ENCODE measurements around the gene FAM216B. TPM values are rescaled to one million over a fixed set of nuclear protein-coding genes. Genes with fewer than 3 reads are reported as not detected.
A peak's percentile ranks its signal among the peaks of the same experiment; 100 is the strongest.

Gene FAM216B
- total and polyA plus RNA-seq, 8 donors = 0.41 to 17.5 (median 9.3) TPM

DNA sequence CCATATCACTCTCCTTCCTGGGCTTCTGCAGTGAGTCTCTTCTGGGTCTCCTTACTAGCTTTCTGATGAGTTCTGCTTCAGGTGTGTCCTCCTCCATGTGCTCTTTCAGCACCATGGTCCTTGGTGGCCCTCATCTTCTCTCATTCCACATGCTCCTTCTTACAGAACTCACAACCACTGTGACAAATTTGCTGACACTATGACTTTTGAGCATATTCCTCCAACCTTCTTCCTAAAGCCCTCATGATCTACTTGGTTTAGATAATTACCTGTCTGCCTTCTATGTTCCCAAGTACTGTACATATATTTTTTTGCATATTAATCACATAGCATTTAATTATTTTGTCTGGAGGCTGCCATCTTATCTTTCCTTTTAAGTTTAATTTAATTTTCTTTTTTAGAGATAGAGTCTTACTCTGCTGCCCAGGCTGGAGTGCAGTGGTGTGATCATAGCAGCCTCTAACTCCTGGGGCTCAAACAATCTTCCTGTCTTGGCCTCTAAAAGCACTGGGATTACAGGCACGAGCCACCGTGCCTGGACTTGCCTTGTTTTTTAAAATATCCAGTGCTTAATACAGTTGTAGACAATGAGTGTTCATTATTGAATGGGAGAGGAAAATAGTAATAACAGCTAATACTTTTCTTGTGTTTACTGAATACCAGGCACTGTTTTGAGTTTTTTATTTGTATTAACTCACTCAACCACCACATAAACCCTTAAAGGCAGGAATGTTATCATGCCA lies 23.5 kb upstream of the FAM216B start:
- no peak overlapping the region for H3K27ac ChIP-seq
- peaks cover 0 to 3% of the 10 kb centered on the region in 2 donors for H3K4me1 ChIP-seq
- ATAC-seq = no peak
- no peaks in the 10 kb centered on the region for H3K27me3 ChIP-seq
- no peak for TF ChIP-seq CTCF (IDR thresholded peaks at IDR 0.05)
- no peak overlapping the region for H3K4me3 ChIP-seq
- intact Hi-C loops (cut with DNase I) = no loop called here
- H3K9me3 ChIP-seq = no peaks in the 10 kb centered on the region
- no peaks in the 10 kb centered on the region for H3K36me3 ChIP-seq
- no peak for DNase-seq

- Histone ChIP-seq H3K4me3 (no peak overlapping the region), H3K4me1 (peaks cover 0 to 1% of the 10 kb centered on the region in 2 donors), H3K9me3 (no peaks in the 10 kb centered on the region), H3K36me3 (no peaks in the 10 kb centered on the region), H3K27me3 (no peaks in the 10 kb centered on the region), H3K27ac (no peak overlapping the region)
- DNase-seq (no peak), ATAC-seq (no peak)
- no peak for TF ChIP-seq CTCF (IDR thresholded peaks at IDR 0.05)
- intact Hi-C loops (cut with DNase I) = no loop called here
These were observed 22.9 kb upstream of the FAM216B start for GRCh38 chr13:42758515-42758914.

DNA sequence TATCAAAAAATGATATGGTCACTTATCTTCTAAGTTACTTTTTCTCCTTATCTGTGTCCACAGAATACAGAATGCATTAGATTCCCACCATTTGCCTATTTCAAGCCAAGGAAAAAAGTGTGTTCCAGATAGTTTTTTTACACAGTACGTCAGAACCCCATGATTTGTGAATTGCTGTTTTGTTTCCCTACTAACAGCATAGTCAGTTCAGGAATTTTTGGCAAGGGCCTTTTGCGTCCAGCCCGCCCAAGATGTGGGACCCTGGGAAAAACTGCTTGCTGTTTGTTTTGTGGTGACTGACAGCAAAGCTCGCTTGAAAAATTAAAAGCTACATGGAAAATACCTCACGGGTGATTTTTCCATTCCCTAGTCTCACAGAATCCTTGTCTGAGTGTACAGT lies 20.4 kb upstream of the FAM216B start:
- H3K4me1 ChIP-seq = no peaks in the 10 kb centered on the region
- intact Hi-C loops (cut with DNase I) = no loop called here
- TF ChIP-seq CTCF (IDR thresholded peaks at IDR 0.05) = no peak
- no peaks in the 10 kb centered on the region for H3K9me3 ChIP-seq
- H3K36me3 ChIP-seq = no peaks in the 10 kb centered on the region
- DNase-seq (peak in 1 of 4 donors; percentile 73), ATAC-seq (peak; percentile 50)
- no peak overlapping the region for H3K4me3 ChIP-seq
- peak overlapping the region in 1 of 2 donors; percentile 37 for H3K27ac ChIP-seq
- no peaks in the 10 kb centered on the region for H3K27me3 ChIP-seq

DNA sequence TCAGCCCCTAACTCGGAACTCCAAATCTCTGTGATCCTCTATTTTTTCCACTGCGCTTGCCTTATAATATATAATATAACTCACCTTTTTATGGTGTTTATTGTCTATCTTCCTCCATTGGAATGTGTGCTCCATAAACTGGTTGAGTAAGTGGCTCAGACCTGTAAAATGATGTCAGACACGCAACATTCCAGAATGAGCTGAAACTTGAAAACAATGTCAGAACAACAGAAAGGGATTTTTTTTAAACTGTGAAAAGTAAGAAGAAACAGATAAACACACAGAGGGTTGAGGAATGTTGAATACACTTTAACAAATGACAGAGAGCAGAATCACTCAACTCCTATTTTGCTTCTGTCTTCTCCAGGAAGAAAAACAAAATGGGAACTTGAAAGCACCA lies 19.1 kb upstream of the FAM216B start:
- H3K4me3 ChIP-seq = no peak overlapping the region
- no peaks in the 10 kb centered on the region for H3K9me3 ChIP-seq
- H3K4me1 ChIP-seq = no peaks in the 10 kb centered on the region
- H3K27me3 ChIP-seq = no peaks in the 10 kb centered on the region
- intact Hi-C loops (cut with DNase I) = no loop called here
- H3K36me3 ChIP-seq = no peaks in the 10 kb centered on the region
- DNase-seq (no peak), ATAC-seq (no peak)
- no peak for TF ChIP-seq CTCF (IDR thresholded peaks at IDR 0.05)
- H3K27ac ChIP-seq = no peak overlapping the region

- no peak overlapping the region for H3K27ac ChIP-seq
- no peak for ATAC-seq
- H3K9me3 ChIP-seq = no peaks in the 10 kb centered on the region
- no peaks in the 10 kb centered on the region for H3K36me3 ChIP-seq
- no peak overlapping the region for H3K4me3 ChIP-seq
- intact Hi-C loops (cut with DNase I) = no loop called here
- no peaks in the 10 kb centered on the region for H3K4me1 ChIP-seq
- no peaks in the 10 kb centered on the region for H3K27me3 ChIP-seq
- DNase-seq = no peak
- TF ChIP-seq CTCF (IDR thresholded peaks at IDR 0.05) = no peak
These were observed 18.5 kb upstream of the FAM216B start for GRCh38 chr13:42762917-42763316.

Data from left lung (tissue), 10 donors.